Measurements from ENCODE around the gene RPS15.

RPS15 gene

GRCh38 chr19:1425102-1425837, 12.9 kb upstream of the RPS15 start:
- Histone ChIP-seq H4K20me1 (ENCODE audit: insufficient read depth, low read length) (no peaks in the 10 kb centered on the region), H3K9ac (ENCODE audit: low read length) (no peak overlapping the region), H3K36me3 (ENCODE audit: insufficient read depth, low read length) (peaks cover 98% of the 10 kb centered on the region)

GRCh38 chr19:1425902-1426301, 12.3 kb upstream of the RPS15 start:
- Histone ChIP-seq H3K4me3 (ENCODE audit: low read depth, low read length, poor library complexity, severe bottlenecking) (no peak overlapping the region), H3F3A (ENCODE audit: insufficient read depth, low read length) (no peaks in the 10 kb centered on the region), H3K9ac (ENCODE audit: low read length) (no peak overlapping the region), H3K36me3 (ENCODE audit: insufficient read depth, low read length) (peaks cover 95% of the 10 kb centered on the region), H3K9me2 (ENCODE audit: low read depth, low read length) (no peaks in the 10 kb centered on the region), H2AFZ (ENCODE audit: low read length) (no peak overlapping the region), H3K79me2 (ENCODE audit: insufficient read depth, low read length) (no peaks in the 10 kb centered on the region), H4K20me1 (ENCODE audit: insufficient read depth, low read length) (no peaks in the 10 kb centered on the region), H3K27ac (ENCODE audit: low read depth, low read length, poor library complexity, severe bottlenecking) (no peak overlapping the region), H3K9me3 (ENCODE audit: low read length) (no peaks in the 10 kb centered on the region), H3K4me2 (ENCODE audit: low read length) (no peak overlapping the region), H3K4me1 (ENCODE audit: insufficient read depth, low read length, severe bottlenecking) (no peaks in the 10 kb centered on the region), H3K27me3 (ENCODE audit: insufficient read depth, low read length) (no peaks in the 10 kb centered on the region)
- TF ChIP-seq CTCF (IDR thresholded peaks at IDR 0.05; ENCODE audit: low read length) (no peak), EZH2 (IDR thresholded peaks at IDR 0.05; ENCODE audit: borderline replicate concordance, low read length) (no peak)

More at GRCh38 chr19:1425102-1425837, 12.9 kb upstream of the RPS15 start:
- Histone ChIP-seq H3K79me2 (ENCODE audit: insufficient read depth, low read length) (no peaks in the 10 kb centered on the region), H3K4me2 (ENCODE audit: low read length) (no peak overlapping the region), H3K9me3 (ENCODE audit: low read length) (no peaks in the 10 kb centered on the region), H3F3A (ENCODE audit: insufficient read depth, low read length) (no peaks in the 10 kb centered on the region), H2AFZ (ENCODE audit: low read length) (no peak overlapping the region), H3K27me3 (ENCODE audit: insufficient read depth, low read length) (no peaks in the 10 kb centered on the region), H3K4me1 (ENCODE audit: insufficient read depth, low read length, severe bottlenecking) (no peaks in the 10 kb centered on the region), H3K27ac (ENCODE audit: low read depth, low read length, poor library complexity, severe bottlenecking) (no peak overlapping the region), H3K9me2 (ENCODE audit: low read depth, low read length) (no peaks in the 10 kb centered on the region), H3K4me3 (ENCODE audit: low read depth, low read length, poor library complexity, severe bottlenecking) (no peak overlapping the region)
- TF ChIP-seq CTCF (IDR thresholded peaks at IDR 0.05; ENCODE audit: low read length), result no peak
- TF ChIP-seq EZH2 (IDR thresholded peaks at IDR 0.05; ENCODE audit: borderline replicate concordance, low read length), result no peak

- TF ChIP-seq CTCF (IDR thresholded peaks at IDR 0.05; ENCODE audit: low read length), result no peak
- TF ChIP-seq EZH2 (IDR thresholded peaks at IDR 0.05; ENCODE audit: borderline replicate concordance, low read length), result no peak
- no peak overlapping the region for H3K4me3 ChIP-seq (ENCODE audit: low read depth, low read length, poor library complexity, severe bottlenecking)
- H3K27ac ChIP-seq (ENCODE audit: low read depth, low read length, poor library complexity, severe bottlenecking), result no peak overlapping the region
- H4K20me1 ChIP-seq (ENCODE audit: insufficient read depth, low read length), result no peaks in the 10 kb centered on the region
- no peaks in the 10 kb centered on the region for H3K79me2 ChIP-seq (ENCODE audit: insufficient read depth, low read length)
- no peaks in the 10 kb centered on the region for H3K9me2 ChIP-seq (ENCODE audit: low read depth, low read length)
- no peak overlapping the region for H2AFZ ChIP-seq (ENCODE audit: low read length)
- H3K36me3 ChIP-seq (ENCODE audit: insufficient read depth, low read length), result peaks cover 91% of the 10 kb centered on the region
- no peaks in the 10 kb centered on the region for H3K27me3 ChIP-seq (ENCODE audit: insufficient read depth, low read length)
- no peaks in the 10 kb centered on the region for H3K9me3 ChIP-seq (ENCODE audit: low read length)
- no peak overlapping the region for H3K4me2 ChIP-seq (ENCODE audit: low read length)
- no peaks in the 10 kb centered on the region for H3F3A ChIP-seq (ENCODE audit: insufficient read depth, low read length)
- H3K9ac ChIP-seq (ENCODE audit: low read length), result no peak overlapping the region
- no peaks in the 10 kb centered on the region for H3K4me1 ChIP-seq (ENCODE audit: insufficient read depth, low read length, severe bottlenecking)
Observed at GRCh38 chr19:1426736-1427135, 11.5 kb upstream of the RPS15 start.
